ENCODE data around the gene NLRP3. TPM values are rescaled to one million over a fixed set of nuclear protein-coding genes. Genes with fewer than 3 reads are reported as not detected.
"Not testable (repeated sequence)": the region's sequence is repeated elsewhere in the genome, so short reads cannot be mapped to it uniquely, and the experiment has no call there.

Gene NLRP3
- total RNA-seq, result 7.4 and 8.5 TPM in 2 replicates

- no peak for TF ChIP-seq CTCF (conservative IDR thresholded peaks at IDR 0.05; ENCODE audit: low read depth, low read length)
- peak within 1 kb of the TSS; percentile 43 for H3K4me3 ChIP-seq (ENCODE audit: low read depth, low read length)
- DNase-seq (ENCODE audit: low read depth), result peak; percentile 16
Observed at GRCh38 chr1:247415423-247416361, at the start of gene NLRP3. NLRP3 (plus strand) TSS chr1:247416173; CDS start chr1:247418801, 2,628 bp downstream.

- DNase-seq (ENCODE audit: low read depth); H3K4me3 ChIP-seq (ENCODE audit: low read depth, low read length): not testable (repeated sequence)
Observed at GRCh38 chr1:247366345-247366744, 49.6 kb upstream of the NLRP3 start.

GRCh38 chr1:247366926-247367645 lies 48.9 kb upstream of the NLRP3 start:
- DNase-seq (ENCODE audit: low read depth), result no peak
- TF ChIP-seq CTCF (conservative IDR thresholded peaks at IDR 0.05; ENCODE audit: low read depth, low read length), result no peak
- no peak overlapping the region for H3K4me3 ChIP-seq (ENCODE audit: low read depth, low read length)

- DNase-seq (ENCODE audit: low read depth), result no peak
- TF ChIP-seq CTCF (conservative IDR thresholded peaks at IDR 0.05; ENCODE audit: low read depth, low read length), result no peak
- H3K4me3 ChIP-seq (ENCODE audit: low read depth, low read length), result no peak overlapping the region
Observed at GRCh38 chr1:247367786-247368422, 48.1 kb upstream of the NLRP3 start.

GRCh38 chr1:247368490-247369145 lies 47.4 kb upstream of the NLRP3 start:
- DNase-seq (ENCODE audit: low read depth), result no peak
- H3K4me3 ChIP-seq (ENCODE audit: low read depth, low read length), result no peak overlapping the region
- TF ChIP-seq CTCF (conservative IDR thresholded peaks at IDR 0.05; ENCODE audit: low read depth, low read length), result no peak

- no peak overlapping the region for H3K4me3 ChIP-seq (ENCODE audit: low read depth, low read length)
- no peak for TF ChIP-seq CTCF (conservative IDR thresholded peaks at IDR 0.05; ENCODE audit: low read depth, low read length)
- no peak for DNase-seq (ENCODE audit: low read depth)
Observed at GRCh38 chr1:247370786-247371732, 44.9 kb upstream of the NLRP3 start.
